ENCODE results near the gene SASH3. TPM values are rescaled to one million over a fixed set of nuclear protein-coding genes. Genes with fewer than 3 reads are reported as not detected.

Gene SASH3
- total and polyA plus RNA-seq, 8 donors: 2.3 to 62.9 (median 4.1) TPM

GRCh38 chrX:129823115-129823514, 43.4 kb downstream of the SASH3 start:
- no peaks in the 10 kb centered on the region for H3K27me3 ChIP-seq
- H3K4me3 ChIP-seq: no peak overlapping the region
- peaks cover 0 to 10% of the 10 kb centered on the region in 2 donors for H3K36me3 ChIP-seq
- H3K27ac ChIP-seq: no peak overlapping the region
- no peaks in the 10 kb centered on the region for H3K9me3 ChIP-seq
- intact Hi-C loops (cut with DNase I): loop anchor here in 1 of 2 donors (10.0 kb wide), 1 partner anchor 208 kb away; no protein-coding TSS in a partner anchor
- no peaks in the 10 kb centered on the region for H3K4me1 ChIP-seq
- DNase-seq: peak in 1 of 4 donors; percentile 29
- peak; percentile 81 for ATAC-seq
- TF ChIP-seq CTCF (IDR thresholded peaks at IDR 0.05): peak; percentile 26 to 45

- H3K9me3 ChIP-seq: no peaks in the 10 kb centered on the region
- intact Hi-C loops (cut with DNase I): loop anchor here in 1 of 2 donors (10.0 kb wide), 1 partner anchor 209 kb away; no protein-coding TSS in a partner anchor
- no peaks in the 10 kb centered on the region for H3K27me3 ChIP-seq
- no peak for TF ChIP-seq CTCF (IDR thresholded peaks at IDR 0.05)
- H3K4me3 ChIP-seq: no peak overlapping the region
- H3K36me3 ChIP-seq: peaks cover 0 to 10% of the 10 kb centered on the region in 2 donors
- H3K4me1 ChIP-seq: no peaks in the 10 kb centered on the region
- no peak for DNase-seq
- no peak overlapping the region for H3K27ac ChIP-seq
- ATAC-seq: no peak
These were observed 43.8 kb downstream of the SASH3 start for GRCh38 chrX:129823522-129823921.

- Histone ChIP-seq H3K4me1 (no peaks in the 10 kb centered on the region), H3K9me3 (no peaks in the 10 kb centered on the region), H3K36me3 (peaks cover 0 to 10% of the 10 kb centered on the region in 2 donors), H3K27me3 (no peaks in the 10 kb centered on the region), H3K27ac (no peak overlapping the region), H3K4me3 (no peak overlapping the region)
- intact Hi-C loops (cut with DNase I): loop anchor here in 1 of 2 donors (10.0 kb wide), 1 partner anchor 210 kb away; no protein-coding TSS in a partner anchor
- TF ChIP-seq CTCF (IDR thresholded peaks at IDR 0.05): no peak
- ATAC-seq: no peak
- no peak for DNase-seq
These were observed 44.9 kb downstream of the SASH3 start for GRCh38 chrX:129824620-129825019.

GRCh38 chrX:129825746-129826505, 46.2 kb downstream of the SASH3 start:
- Histone ChIP-seq H3K9me3 (no peaks in the 10 kb centered on the region), H3K27me3 (no peaks in the 10 kb centered on the region), H3K27ac (no peak overlapping the region), H3K4me1 (no peaks in the 10 kb centered on the region), H3K4me3 (no peak overlapping the region), H3K36me3 (peaks cover 0 to 10% of the 10 kb centered on the region in 2 donors)
- intact Hi-C loops (cut with DNase I): loop anchor here in 1 of 2 donors (10.0 kb wide), 1 partner anchor 211 kb away; no protein-coding TSS in a partner anchor
- no peak for ATAC-seq
- TF ChIP-seq CTCF (IDR thresholded peaks at IDR 0.05): no peak
- no peak for DNase-seq

GRCh38 chrX:129830494-129830893, 50.7 kb downstream of the SASH3 start:
- Histone ChIP-seq H3K27ac (no peak overlapping the region), H3K36me3 (peaks cover 0 to 10% of the 10 kb centered on the region in 2 donors), H3K4me1 (no peaks in the 10 kb centered on the region), H3K27me3 (no peaks in the 10 kb centered on the region), H3K9me3 (no peaks in the 10 kb centered on the region), H3K4me3 (no peak overlapping the region)
- ATAC-seq: peak; percentile 51
- no peak for DNase-seq
- intact Hi-C loops (cut with DNase I): no loop called here
- TF ChIP-seq CTCF (IDR thresholded peaks at IDR 0.05): no peak
